ENCODE measurements around the gene PUM1.
"Not testable (repeated sequence)": the region's sequence is repeated elsewhere in the genome, so short reads cannot be mapped to it uniquely, and the experiment has no call there.

The PUM1 gene

GRCh38 chr1:31065310-31066217 lies at the start of gene PUM1:
Gene PUM1 (minus strand): TSS chr1:31065717. CDS start chr1:31059566, 6,151 bp downstream.
- peak; percentile 98 for DNase-seq (ENCODE audit: low read depth)

- DNase-seq (ENCODE audit: low read depth) = no peak
These were observed 46.9 kb upstream of the PUM1 start for GRCh38 chr1:31112266-31112935.

GRCh38 chr1:31111290-31111951 lies 45.9 kb upstream of the PUM1 start:
- no peak for DNase-seq (ENCODE audit: low read depth)

- DNase-seq (ENCODE audit: low read depth) = no peak
These were observed 45.3 kb upstream of the PUM1 start for GRCh38 chr1:31110846-31111245.

- no peak for DNase-seq (ENCODE audit: low read depth)
These were observed 43.3 kb upstream of the PUM1 start for GRCh38 chr1:31108861-31109260.

- DNase-seq (ENCODE audit: low read depth) = no peak
These were observed 40.1 kb upstream of the PUM1 start for GRCh38 chr1:31105646-31106045.

GRCh38 chr1:31102501-31102950 lies 37.0 kb upstream of the PUM1 start:
- no peak for DNase-seq (ENCODE audit: low read depth)

GRCh38 chr1:31101147-31101502 lies 35.6 kb upstream of the PUM1 start:
- DNase-seq (ENCODE audit: low read depth) = no peak

DNA sequence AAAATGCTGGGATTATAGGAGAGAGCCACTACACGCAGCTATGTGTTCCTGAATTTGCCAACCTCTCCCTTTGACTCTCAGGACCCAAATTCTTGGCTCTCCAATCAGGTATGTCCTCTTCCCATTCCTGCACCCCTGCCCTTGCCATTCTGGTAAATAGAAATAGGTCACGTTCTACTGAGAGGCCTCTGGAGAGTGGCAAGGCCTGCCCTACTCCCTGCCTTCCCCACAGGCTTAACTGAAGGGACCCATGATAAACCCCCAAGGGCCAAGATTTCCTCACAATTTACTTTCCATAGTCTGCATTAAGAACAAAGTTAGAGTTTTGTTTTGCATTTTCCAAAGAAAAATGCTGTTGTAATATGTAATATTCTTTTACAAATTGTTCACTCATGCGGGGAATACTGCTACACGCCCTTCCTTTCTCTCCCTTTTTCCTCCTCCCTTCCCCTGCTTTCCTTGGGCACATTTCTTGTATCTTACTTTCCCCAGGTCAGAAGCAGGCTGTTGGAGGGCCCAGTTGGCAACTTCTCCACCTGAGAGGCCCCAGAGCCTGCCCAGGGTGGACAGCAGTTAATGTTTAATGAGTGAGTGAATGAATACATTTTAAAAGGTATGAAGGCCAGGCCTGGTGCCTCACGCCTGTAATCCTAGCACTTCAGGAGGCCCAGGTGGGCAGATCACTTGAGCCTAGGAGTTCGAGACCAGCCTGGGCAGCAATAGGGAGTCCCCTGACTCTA lies 33.9 kb upstream of the PUM1 start:
- DNase-seq (ENCODE audit: low read depth) = no peak

DNA sequence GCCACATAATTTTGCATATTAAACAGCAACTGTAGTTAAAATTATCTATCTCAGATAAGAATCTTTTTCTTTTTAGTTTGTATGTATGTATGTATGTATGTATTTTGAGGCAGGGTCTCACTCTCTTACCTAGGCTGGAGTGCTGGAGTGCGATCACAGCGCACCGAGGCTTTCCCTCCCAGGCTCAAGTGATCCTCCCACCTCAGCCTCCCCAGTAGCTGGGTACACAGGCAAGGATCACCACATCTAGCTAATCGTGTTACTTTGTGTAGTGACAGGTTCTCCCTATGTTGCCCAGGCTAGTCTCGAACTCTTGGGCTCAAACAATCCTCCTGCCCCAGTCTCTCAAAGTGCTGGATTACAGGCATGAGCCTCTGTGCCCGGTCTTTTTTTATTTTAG lies 30.5 kb upstream of the PUM1 start:
- no peak for DNase-seq (ENCODE audit: low read depth)

- no peak for DNase-seq (ENCODE audit: low read depth)
These were observed 29.9 kb upstream of the PUM1 start for GRCh38 chr1:31095298-31095981.

GRCh38 chr1:31088081-31088480 lies 22.6 kb upstream of the PUM1 start:
- DNase-seq (ENCODE audit: low read depth) = not testable (repeated sequence)

GRCh38 chr1:31084782-31085569 lies 19.5 kb upstream of the PUM1 start:
- no peak for DNase-seq (ENCODE audit: low read depth)

DNA sequence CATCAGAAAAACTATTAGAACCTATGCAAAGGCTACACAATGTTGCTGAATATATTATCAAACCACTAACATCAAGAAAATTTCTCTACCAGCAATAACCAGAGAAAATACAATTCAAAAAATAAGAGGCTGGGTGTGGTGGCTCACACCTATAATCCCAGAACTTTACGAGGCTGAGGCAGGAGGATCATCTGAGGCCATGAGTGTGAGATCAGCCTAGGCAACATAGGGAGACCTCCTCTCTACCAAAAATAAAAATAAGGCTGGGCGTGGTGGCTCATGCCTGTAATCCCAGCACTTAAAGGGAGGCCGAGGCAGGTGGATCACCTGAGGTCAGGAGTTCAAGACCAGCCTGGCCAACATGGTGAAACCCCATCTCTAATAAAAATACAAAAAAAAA lies 16.9 kb upstream of the PUM1 start:
- no peak for DNase-seq (ENCODE audit: low read depth)

DNA sequence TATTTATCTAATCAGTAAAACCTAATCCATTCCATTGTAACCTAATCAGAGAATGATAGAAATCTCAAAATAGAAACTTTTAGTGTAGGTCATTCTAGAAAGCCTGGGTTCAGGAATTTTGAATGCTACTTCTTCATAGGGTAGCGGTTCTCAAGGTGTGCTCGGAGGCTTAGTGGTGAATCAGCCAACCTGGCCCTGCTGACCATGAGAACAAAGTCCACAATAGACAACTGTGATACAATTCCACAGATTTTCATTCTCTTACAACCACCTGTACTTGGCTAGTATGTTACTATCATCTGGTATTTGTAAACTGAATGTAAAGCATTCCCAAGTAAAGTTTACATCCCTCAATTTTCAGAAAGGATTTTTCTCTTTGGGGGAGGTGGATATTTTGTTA lies 7.5 kb upstream of the PUM1 start:
- DNase-seq (ENCODE audit: low read depth) = no peak

- no peak for DNase-seq (ENCODE audit: low read depth)
These were observed 6.8 kb upstream of the PUM1 start for GRCh38 chr1:31072304-31072746.

GRCh38 chr1:31069392-31069791 lies 3.9 kb upstream of the PUM1 start:
- DNase-seq (ENCODE audit: low read depth) = no peak

- no peak for DNase-seq (ENCODE audit: low read depth)
These were observed 703 bp downstream of the PUM1 start for GRCh38 chr1:31064718-31065309.

DNA sequence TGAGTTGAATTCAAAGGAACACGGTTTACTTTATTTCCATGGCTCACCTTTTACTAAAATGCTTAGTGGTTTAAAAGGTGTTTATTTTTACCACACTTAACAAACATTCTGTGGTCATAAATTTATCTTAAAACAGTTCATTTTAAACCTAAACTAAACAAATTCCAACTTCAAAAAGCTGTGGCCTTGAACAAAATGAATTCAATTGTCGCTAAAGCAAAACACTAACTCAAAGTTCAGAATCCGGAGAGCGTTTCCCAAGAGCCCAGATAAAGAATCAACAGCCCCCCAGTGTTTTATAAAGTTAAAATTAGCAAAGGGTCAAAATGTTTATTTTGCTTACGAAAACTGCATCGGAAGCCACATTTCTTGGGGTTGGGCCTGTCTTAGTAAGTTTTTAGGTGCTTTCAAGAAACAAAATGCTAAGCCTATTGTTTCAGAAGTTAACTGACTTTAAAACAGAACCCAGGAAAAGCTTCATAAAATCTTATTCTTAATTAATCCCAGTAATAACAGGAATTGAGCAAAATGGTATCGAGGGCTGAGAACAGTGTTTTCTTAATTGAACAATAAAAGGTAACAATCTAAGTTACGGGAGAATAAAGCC lies 1.3 kb downstream of the PUM1 start:
- no peak for DNase-seq (ENCODE audit: low read depth)

DNA sequence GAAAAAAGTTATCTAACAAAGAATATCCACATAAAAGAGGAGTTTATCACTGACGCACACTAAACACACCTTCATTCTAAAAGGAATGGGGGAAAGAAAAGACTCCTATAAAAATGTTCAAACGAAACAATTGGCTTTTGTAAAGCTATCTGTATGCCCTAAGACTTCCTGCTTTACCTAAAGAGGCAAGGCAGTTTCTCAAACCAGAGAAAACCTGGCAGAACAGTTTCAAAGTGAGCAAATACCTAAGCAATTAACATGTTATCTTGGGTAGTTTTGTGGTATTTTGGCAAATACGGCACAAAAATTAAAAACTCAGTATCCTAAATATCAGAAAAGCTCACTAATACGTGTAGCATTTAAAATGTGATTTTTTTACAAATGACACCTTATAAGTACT lies 1.9 kb downstream of the PUM1 start:
- DNase-seq (ENCODE audit: low read depth) = no peak

Data from CMK (cell line).